ENCODE data around the gene ITIH2. TPM values are rescaled to one million over a fixed set of nuclear protein-coding genes. Genes with fewer than 3 reads are reported as not detected.

The ITIH2 gene
- total and polyA plus RNA-seq, 9 of the 15 experiments (the other 6 are each of a cell fraction or from before 2014, with no cell fraction given) = 0.66 TPM; not detected in 8

- WGBS (ENCODE audit: insufficient coverage, low coverage, missing lambda C conversion rate) = under 1% methylated on average over 25 of the region's 25 CpGs
- Histone ChIP-seq H3K9me3 (replicated peaks; ENCODE audit: control insufficient read depth, insufficient read depth, low read depth, low read length) (no peaks in the 10 kb centered on the region), H3K4me3 (peak overlapping the region; percentile 92), H3K4me1 (replicated peaks in 1 of 2; ENCODE audit: control insufficient read depth in 2 of 2, insufficient read depth in 2 of 2, low read length in 2 of 2) (peaks cover 4 to 12% of the 10 kb centered on the region in 2 experiments; a peak in 4 of 5 replicates), H3K27ac (ENCODE audit: extremely low read depth, low read depth, low read length) (peak overlapping the region; percentile 87), H3K79me2 (ENCODE audit: control insufficient read depth, insufficient read depth, low read length) (peaks cover 98% of the 10 kb centered on the region), H3K9ac (ENCODE audit: insufficient read depth in 1 of 2, low read depth in 2 of 2, low read length in 2 of 2) (peak overlapping the region; percentile 94 to 100), H3K9me1 (ENCODE audit: control insufficient read depth, insufficient read depth, low read length) (no peaks in the 10 kb centered on the region), H3K4me2 (ENCODE audit: insufficient read depth, low read length) (peak overlapping the region; percentile 94), H3K27me3 (ENCODE audit: control insufficient read depth in 2 of 2, insufficient read depth in 2 of 2, low read length in 2 of 2) (no peaks in the 10 kb centered on the region), H4K20me1 (replicated peaks; ENCODE audit: control insufficient read depth, insufficient read depth, low read length) (peaks cover 19% of the 10 kb centered on the region; the same call in 1 of the 2 replicates), H2AFZ (ENCODE audit: low read depth, low read length) (peak overlapping the region; percentile 86), H3K36me3 (ENCODE audit: control insufficient read depth, insufficient read depth, low read length) (peaks cover 37% of the 10 kb centered on the region)
- intact Hi-C loops (cut with micrococcal nuclease) = loop anchor here (2.0 kb wide), 1 partner anchor 30 kb away; the partner anchor contains the start of gene TAF3
- ATAC-seq = peak; percentile 47
- POLR2A ChIA-PET = interaction anchor here (0.9 to 3.1 kb wide), 5 partner anchors 11 to 30 kb away, joined by 3 to 12 read pairs (median 4); partner anchors contain the start of gene TAF3
- in situ Hi-C loops (cut with MboI) = no loop called here
- CTCF ChIA-PET (ENCODE audit: low intra/inter-chr PET ratio) = no interaction called here
- FAIRE-seq = no peak
- BruUV-seq (replicated peaks) = no TSS peak
- DNase-seq (ENCODE audit: extremely low read depth in 1 of 4, low spot score in 3 of 4) = peak in 3 of 4 experiments; percentile 18 to 57 (median 35)
- TF ChIP-seq TRIM25 (IDR thresholded peaks at IDR 0.05; ENCODE audit: borderline replicate concordance) (no peak), NBN (IDR thresholded peaks at IDR 0.05; ENCODE audit: low read depth) (peak; percentile 8; the same call in 1 of the 2 replicates), POLR3A (IDR thresholded peaks at IDR 0.05; ENCODE audit: borderline replicate concordance, extremely low read depth, insufficient read depth, insufficient read length) (no peak), KAT7 (CRISPR knock-in tag; IDR thresholded peaks at IDR 0.05; ENCODE audit: borderline replicate concordance) (0 out of 2 replicates have a peak, but pooled peaks have one; percentile 43), TEAD2 (tag; IDR thresholded peaks at IDR 0.05) (no peak), ZNF431 (CRISPR knock-in tag; IDR thresholded peaks at IDR 0.05) (0 out of 2 replicates have a peak, but pooled peaks have one; percentile 59), HMG20B (CRISPR knock-in tag; IDR thresholded peaks at IDR 0.05) (no peak), FOXM1 (IDR thresholded peaks at IDR 0.05; ENCODE audit: low read depth) (no peak), FOXM1 (CRISPR knock-in tag; IDR thresholded peaks at IDR 0.05; ENCODE audit: low read depth) (no peak), MTA1 (IDR thresholded peaks at IDR 0.05; ENCODE audit: borderline replicate concordance) (no peak), LCOR (CRISPR knock-in tag; IDR thresholded peaks at IDR 0.05) (peak; percentile 3; the same call in 1 of the 2 replicates), ZNF347 (CRISPR knock-in tag; IDR thresholded peaks at IDR 0.05; ENCODE audit: low read depth) (no peak), FUS (optimal IDR thresholded peaks at IDR 0.05; ENCODE audit: low read depth, low read length) (no peak), BCLAF1 (IDR thresholded peaks at IDR 0.05; ENCODE audit: borderline replicate concordance in 1 of 2, control insufficient read depth in 1 of 2, low read depth in 2 of 2, low read length in 1 of 2) (no peak), HNRNPH1 (optimal IDR thresholded peaks at IDR 0.05; ENCODE audit: low read depth, low read length) (no peak), CREB1 (IDR thresholded peaks at IDR 0.05) (no peak), CREB1 (CRISPR knock-in tag; IDR thresholded peaks at IDR 0.05) (peak; percentile 48; the same call in 1 of the 2 replicates), ZNF282 (CRISPR knock-in tag; IDR thresholded peaks at IDR 0.05) (0 out of 2 replicates have a peak, but pooled peaks have one; percentile 34)
These were observed 85.6 kb downstream of the ITIH2 start for GRCh38 chr10:7788639-7789286.

All from K562 (cell line).